Kidney epithelial cell (primary cell): Measurements from ENCODE around the gene RIOK3. TPM values are rescaled to one million over a fixed set of nuclear protein-coding genes. Genes with fewer than 3 reads are reported as not detected.

Source experiments
- DNase-seq: peaks from one replicate; pipeline ENCODE4 v3.0.0-alpha.2; 2010; ENCODE audit warnings: low read depth
- H3K27me3 ChIP-seq: 2 replicates; pipeline ENCODE4 v1.6.0; 2011; ENCODE audit warnings: low read length; ENCODE audit not compliant: control insufficient read depth, insufficient read depth
- H3K36me3 ChIP-seq: 2 replicates; pipeline ENCODE4 v1.5.1; 2011; ENCODE audit warnings: low read length; ENCODE audit not compliant: control insufficient read depth, insufficient read depth
- H3K4me3 ChIP-seq: 2 replicates; pipeline ENCODE4 v1.5.1; 2011; ENCODE audit warnings: low read depth, mild to moderate bottlenecking, control low read depth, low read length
- total RNA-seq: library from RNA; depleted of rRNA; stranded (reverse); fragments of >200 nt; gene quantifications from 2 replicates; pipeline ENCODE4 v1.2.3, GENCODE V29; 2015
- TF ChIP-seq, protein P1 (sequence below): IDR thresholded peaks from 2 replicates; pipeline ENCODE4 v1.5.1; 2011; ENCODE audit warnings: mild to moderate bottlenecking, moderate library complexity, low read length, control low read depth, inconsistent platforms; ENCODE audit not compliant: insufficient read depth, poor library complexity, severe bottlenecking

RIOK3 gene
- total RNA-seq, 1 donor from 2014 or later: 79.8 TPM

GRCh38 chr18:23460285-23461273 lies 7.5 kb downstream of the RIOK3 start:
- Histone ChIP-seq H3K4me3 (no peak overlapping the region), H3K27me3 (no peaks in the 10 kb centered on the region), H3K36me3 (peaks cover 1% of the 10 kb centered on the region)
- DNase-seq: no peak
- TF ChIP-seq, protein P1, sequence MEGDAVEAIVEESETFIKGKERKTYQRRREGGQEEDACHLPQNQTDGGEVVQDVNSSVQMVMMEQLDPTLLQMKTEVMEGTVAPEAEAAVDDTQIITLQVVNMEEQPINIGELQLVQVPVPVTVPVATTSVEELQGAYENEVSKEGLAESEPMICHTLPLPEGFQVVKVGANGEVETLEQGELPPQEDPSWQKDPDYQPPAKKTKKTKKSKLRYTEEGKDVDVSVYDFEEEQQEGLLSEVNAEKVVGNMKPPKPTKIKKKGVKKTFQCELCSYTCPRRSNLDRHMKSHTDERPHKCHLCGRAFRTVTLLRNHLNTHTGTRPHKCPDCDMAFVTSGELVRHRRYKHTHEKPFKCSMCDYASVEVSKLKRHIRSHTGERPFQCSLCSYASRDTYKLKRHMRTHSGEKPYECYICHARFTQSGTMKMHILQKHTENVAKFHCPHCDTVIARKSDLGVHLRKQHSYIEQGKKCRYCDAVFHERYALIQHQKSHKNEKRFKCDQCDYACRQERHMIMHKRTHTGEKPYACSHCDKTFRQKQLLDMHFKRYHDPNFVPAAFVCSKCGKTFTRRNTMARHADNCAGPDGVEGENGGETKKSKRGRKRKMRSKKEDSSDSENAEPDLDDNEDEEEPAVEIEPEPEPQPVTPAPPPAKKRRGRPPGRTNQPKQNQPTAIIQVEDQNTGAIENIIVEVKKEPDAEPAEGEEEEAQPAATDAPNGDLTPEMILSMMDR: no peak

- Histone ChIP-seq H3K4me3 (no peak overlapping the region), H3K36me3 (peaks cover 1% of the 10 kb centered on the region), H3K27me3 (no peaks in the 10 kb centered on the region)
- no peak for DNase-seq
- TF ChIP-seq, protein P1: no peak
Measured at GRCh38 chr18:23462876-23463275, 9.8 kb downstream of the RIOK3 start.

DNA sequence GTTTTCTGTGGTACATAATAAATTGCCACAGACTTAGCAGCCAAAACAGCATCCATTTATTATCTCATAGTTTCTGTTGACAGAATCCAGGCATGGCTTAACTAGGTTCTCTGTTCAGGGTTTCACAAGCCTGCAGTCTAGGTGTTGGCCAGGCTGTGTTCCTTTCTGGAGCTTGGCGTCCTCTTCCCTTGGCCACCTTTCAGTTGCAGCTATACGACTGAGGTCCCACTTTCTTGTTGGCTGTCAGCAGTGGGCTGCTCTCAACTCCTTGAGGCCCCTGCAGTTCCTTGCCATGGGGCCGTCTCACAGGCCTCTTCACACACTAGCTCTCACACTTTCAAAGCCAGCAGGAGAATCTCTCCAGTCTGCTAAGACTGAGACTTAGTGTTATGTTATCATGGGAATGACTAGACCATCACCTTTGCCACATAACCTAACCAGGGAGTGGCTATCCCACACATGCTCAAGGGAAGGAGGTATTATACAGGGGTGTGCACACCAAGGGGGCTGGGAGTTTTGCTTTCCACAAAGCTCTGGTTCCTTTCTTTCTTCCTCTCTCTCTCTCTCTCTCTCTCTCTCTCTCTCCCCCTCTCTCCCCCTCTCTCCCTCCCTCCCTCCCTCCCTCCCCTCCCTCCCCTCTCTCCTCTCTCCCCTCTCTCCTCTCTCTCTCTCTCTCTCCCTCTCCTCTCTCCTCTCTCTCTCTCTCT lies 15.8 kb downstream of the RIOK3 start:
- TF ChIP-seq, protein P1: no peak
- Histone ChIP-seq H3K4me3 (no peak overlapping the region), H3K27me3 (no peaks in the 10 kb centered on the region), H3K36me3 (peaks cover 1% of the 10 kb centered on the region)
- DNase-seq: no peak

DNA sequence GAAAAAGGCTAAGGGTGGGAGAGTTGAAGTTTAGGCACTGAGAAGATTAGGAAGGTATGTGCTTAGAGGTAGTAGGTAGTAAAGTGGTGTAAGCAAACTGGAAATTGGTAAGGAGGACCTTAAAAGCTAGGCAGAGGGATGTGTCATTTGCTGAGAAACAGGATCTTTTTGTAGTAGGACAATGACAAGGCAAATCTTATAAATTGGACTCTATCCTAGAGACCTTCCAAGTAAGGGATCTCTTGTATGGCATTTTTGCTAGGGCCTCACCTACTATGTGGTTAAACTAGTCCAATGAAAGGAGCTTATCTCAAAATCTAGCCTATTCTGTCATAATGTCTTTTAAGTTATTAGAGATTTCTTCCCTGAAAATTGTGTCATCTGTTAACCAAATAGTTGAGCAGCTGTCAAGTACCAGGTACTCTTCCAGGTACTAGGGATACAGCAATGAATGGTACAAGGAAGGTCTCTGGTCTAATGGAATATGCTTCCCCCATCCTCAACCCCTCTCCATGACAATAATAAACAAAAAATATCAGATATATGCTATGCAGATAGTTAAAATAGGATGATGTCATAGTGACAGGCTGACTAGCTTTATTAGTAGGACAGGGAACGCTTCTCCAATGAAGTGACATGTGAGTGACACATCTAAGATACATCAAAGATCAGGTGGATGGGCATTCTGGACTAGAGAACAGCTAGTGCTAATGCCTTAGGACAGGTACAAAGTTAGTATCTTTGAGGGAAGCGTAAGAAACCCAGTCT lies 17.7 kb downstream of the RIOK3 start:
- Histone ChIP-seq H3K36me3 (no peaks in the 10 kb centered on the region), H3K27me3 (no peaks in the 10 kb centered on the region), H3K4me3 (no peak overlapping the region)
- TF ChIP-seq, protein P1: no peak
- no peak for DNase-seq

GRCh38 chr18:23471486-23471885 lies 18.4 kb downstream of the RIOK3 start:
- H3K27me3 ChIP-seq: no peaks in the 10 kb centered on the region
- H3K36me3 ChIP-seq: no peaks in the 10 kb centered on the region
- TF ChIP-seq, protein P1: no peak
- no peak for DNase-seq
- no peak overlapping the region for H3K4me3 ChIP-seq
